Activated CD8-positive, alpha-beta memory T cell treated with anti-CD3 and anti-CD28 coated beads, Interleukin-2, amount 50 U/mL, for 48 hours (primary cell): Measurements from ENCODE around the gene NDUFS1.
"Not testable (repeated sequence)": the region's sequence is repeated elsewhere in the genome, so short reads cannot be mapped to it uniquely, and the experiment has no call there.

Experiments
- DNase-seq: peaks from one replicate; pipeline ENCODE4 v3.0.0-alpha.2; 2020

Gene NDUFS1

GRCh38 chr2:206159346-206160124 lies at the start of gene NDUFS1, which contains the start of gene EEF1B2:
NDUFS1 (minus strand) TSS chr2:206159444; CDS start chr2:206153678, 5,766 bp downstream.
EEF1B2 (plus strand) TSS chr2:206159895; CDS start chr2:206159980, 85 bp downstream.
- peak; percentile 95 for DNase-seq

DNA sequence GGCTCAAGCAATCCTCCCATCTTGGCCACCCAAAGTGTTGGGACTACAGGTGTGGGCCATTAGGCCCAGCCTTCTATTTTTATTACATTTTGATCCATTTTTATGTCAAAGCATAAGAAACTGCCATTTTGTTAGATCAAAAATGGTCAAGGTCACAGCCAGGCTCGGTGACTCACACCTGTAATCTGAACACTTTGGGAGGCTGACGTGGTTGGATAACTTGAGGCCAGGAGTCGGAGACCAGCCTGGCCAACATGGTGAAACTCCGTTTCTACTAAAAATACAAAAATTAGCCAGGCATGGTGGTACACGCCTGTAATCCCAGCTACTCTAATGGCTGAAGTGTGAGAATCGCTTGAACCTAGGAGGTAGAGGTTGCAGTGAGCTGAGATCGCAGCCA lies 49.7 kb upstream of the NDUFS1 start:
- no peak for DNase-seq

- not testable (repeated sequence) for DNase-seq
Observed at GRCh38 chr2:206207316-206207715, 48.1 kb upstream of the NDUFS1 start.

- DNase-seq = no peak
Observed at GRCh38 chr2:206204710-206205109, 45.5 kb upstream of the NDUFS1 start.

DNA sequence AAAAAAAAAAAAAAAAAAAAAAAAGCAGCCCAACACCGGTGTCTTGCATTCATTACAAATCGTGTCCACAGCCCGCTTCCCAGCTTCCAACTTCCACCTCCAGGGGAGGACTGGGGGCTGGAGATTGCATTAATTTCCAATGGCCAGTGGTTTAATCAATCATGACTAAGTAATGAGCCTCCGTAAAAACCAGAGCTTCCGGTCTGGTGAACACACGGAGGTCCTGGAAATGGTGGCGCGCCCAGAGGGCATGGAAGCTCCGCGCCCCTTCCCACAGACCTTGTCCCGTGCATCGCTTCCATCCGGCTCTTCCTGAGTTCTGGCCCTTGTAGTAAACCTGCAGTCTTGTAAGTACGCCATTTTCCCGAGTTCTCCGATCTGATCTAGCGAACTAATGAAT lies 44.1 kb upstream of the NDUFS1 start:
- no peak for DNase-seq

- no peak for DNase-seq
Observed at GRCh38 chr2:206202446-206202845, 43.2 kb upstream of the NDUFS1 start.

DNA sequence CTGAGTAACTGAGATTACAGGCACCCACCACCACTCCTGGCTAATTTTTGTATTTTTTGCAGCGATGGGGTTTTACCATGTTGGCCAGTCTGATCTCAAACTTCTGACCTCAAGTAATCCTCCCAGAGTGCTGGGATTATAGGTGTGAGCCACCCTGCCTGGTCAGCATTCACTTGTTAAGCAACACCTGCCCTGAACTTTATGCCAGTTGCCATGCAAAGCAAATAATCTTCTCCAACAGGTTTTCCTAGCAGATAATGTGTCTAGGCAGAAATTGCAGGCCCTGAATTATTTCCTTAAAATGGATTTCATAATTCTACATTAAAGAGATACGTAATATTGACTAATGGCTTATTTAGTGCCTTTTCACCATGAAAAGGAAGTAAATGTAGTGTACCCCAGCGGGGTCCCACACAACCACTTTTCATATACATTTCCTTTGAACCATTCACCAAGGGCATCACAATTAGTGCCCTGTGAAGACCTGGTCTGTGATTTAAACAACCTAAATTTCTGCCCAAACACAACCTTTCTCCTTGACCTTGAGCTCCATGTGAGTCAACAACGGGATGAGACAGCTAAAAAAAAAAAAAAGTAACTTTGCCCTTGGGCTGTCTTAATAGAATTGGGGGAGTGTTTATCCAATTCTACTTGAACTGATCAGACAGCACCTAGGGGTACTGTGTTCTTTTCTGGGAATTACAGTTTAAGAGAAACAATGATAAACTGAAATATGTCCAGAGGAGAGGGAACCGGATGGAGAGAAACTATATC lies 42.0 kb upstream of the NDUFS1 start:
- DNase-seq = no peak

DNA sequence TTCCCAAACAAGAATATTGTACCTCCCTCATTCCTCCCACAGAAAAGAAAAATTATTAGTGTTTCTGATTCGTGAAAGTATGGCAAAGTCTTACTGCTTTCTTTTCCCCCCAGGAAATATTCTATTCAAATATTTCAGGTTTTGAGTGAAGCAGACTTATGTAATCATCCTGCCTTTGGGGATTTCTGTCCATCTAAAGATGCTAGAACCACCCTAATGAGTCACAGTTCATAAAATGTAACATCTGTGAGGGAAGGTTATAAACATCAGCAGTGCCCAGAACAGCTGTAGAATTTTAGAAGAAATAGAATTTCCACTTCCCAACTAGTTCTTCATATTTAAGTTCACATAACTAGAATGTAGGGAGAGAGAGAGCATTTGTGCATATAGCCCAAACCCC lies 39.4 kb upstream of the NDUFS1 start:
- no peak for DNase-seq

GRCh38 chr2:206193671-206194357 lies 34.6 kb upstream of the NDUFS1 start:
- DNase-seq = no peak

DNA sequence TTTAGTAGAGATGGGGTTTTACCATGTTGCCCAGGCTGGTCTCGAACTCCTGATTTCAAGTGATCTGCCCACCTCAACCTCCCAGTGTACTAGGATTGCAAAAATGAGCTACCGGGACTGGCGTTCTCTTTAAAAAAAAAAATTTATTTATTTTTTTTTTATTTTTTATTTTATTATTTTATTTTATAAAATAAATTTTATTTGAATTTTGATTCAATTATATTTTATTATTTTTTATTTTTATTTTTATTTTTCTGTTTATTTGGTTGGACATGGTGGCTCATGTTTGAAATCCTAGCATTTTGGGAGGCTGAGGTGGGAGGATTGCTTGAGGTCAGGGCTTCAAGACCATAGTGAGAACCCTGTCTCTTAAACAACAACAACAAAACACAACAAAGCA lies 32.9 kb upstream of the NDUFS1 start:
- no peak for DNase-seq

DNA sequence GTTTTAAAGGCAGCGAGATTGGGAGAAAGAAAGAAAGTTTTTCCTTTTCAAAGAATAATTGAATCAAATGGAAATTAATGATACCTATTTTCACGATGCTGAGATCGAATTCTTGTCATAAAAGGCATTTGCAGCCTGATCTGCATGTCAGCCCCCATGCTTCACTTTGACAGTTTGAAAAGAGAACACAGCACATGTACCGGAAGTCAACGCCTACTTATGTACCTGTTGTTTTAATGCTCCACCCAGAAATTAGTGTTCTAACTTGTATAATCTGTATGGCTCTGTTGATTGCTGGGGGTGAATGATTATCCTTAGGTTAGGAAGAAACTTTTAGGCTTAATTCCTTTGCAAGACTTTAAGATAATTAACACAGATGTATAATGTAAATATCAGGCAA lies 31.4 kb upstream of the NDUFS1 start:
- no peak for DNase-seq

DNA sequence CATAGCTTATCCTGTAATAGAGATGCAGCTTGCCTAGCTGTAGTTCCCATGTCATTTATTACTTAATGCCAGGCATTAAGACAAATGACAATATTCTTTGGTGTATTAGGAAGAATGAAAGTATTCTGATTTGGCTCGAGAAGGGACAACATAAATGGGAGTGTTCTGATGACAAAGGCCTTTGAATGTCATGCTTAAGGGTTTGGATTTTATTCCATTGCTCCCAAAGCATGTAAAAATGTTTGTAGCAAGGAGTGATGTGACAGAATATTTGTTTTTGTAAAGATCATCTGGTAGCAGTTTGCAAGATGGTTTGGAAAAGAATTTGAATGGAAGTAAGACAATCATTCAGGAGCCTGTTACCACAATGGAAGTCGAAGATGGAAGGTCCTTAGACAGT lies 30.9 kb upstream of the NDUFS1 start:
- no peak for DNase-seq

- no peak for DNase-seq
Observed at GRCh38 chr2:206189691-206190090, 30.4 kb upstream of the NDUFS1 start.

GRCh38 chr2:206181526-206181925 lies 22.3 kb upstream of the NDUFS1 start:
- DNase-seq = not testable (repeated sequence)

DNA sequence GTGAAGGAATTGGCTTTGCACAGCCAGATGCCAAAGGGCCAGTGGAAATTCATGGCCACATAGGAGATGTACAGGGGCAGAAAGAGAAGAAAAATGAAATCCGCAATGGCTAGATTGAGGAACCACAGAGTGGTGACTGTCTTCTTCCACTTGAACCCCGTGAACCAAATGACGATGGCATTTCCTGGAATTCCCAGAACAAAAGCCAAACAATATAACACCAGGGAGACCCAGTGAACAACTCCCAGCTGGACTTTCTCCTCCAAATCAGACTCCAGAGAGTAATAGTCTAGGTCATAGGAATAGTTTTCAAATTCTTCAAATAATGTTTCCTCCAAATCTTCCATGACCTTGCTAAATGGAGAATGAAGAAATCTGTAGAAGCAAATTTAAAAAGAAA lies 17.7 kb upstream of the NDUFS1 start:
- DNase-seq = no peak

DNA sequence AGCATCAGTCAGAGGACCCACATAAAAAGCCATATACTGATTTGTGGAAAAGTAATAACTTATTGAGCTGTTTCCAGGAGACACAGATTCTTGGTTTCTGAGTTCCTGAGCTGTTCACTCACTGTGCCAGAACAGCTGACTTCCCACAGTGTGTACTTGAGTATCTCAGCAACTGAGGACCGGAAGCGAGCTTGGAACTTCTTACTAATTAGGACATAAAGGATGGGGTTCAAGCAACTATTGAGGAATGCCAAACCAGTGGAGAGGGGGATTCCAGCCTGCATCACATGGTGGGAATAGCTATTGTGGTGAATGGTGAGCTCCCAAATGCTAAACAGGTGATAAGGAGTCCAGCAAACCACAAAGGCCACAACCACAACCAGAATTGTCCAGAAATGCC lies 16.9 kb upstream of the NDUFS1 start:
- DNase-seq = no peak

- DNase-seq = no peak
Observed at GRCh38 chr2:206173147-206173546, 13.9 kb upstream of the NDUFS1 start.

- not testable (repeated sequence) for DNase-seq
Observed at GRCh38 chr2:206171624-206172397, 12.6 kb upstream of the NDUFS1 start.

GRCh38 chr2:206168230-206168629 lies 9.0 kb upstream of the NDUFS1 start:
- not testable (repeated sequence) for DNase-seq

- no peak for DNase-seq
Observed at GRCh38 chr2:206164261-206164862, 5.1 kb upstream of the NDUFS1 start.

GRCh38 chr2:206163251-206163880 lies 4.1 kb upstream of the NDUFS1 start:
- DNase-seq = no peak

DNA sequence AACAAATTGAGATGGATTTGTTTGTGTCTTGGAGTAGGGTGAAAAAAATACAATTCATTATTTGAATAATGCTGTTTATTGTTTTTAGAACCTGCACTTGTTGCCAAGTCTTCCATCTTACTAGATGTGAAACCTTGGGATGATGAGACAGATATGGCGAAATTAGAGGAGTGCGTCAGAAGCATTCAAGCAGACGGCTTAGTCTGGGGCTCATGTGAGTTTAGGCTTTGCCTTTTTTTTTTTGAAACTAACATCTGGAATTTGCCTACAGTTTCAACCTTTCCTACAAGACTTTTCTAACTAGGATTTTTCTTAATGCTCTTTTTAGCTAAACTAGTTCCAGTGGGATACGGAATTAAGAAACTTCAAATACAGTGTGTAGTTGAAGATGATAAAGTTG lies 3.2 kb upstream of the NDUFS1 start:
- not testable (repeated sequence) for DNase-seq
